T47D (cell line): ENCODE data around the gene POC1A.

Experiments used
- DNase-seq, 2 experiments: peaks; one replicate each; pipeline versions ENCODE4 v3.0.0 to v3.0.0-alpha.2; 2011 to 2012; ENCODE audit warnings: low read depth in 1 of 2, low spot score in 1 of 2
- JUND ChIP-seq: IDR thresholded peaks from 2 replicates; pipeline ENCODE4 v1.6.1; 2012; ENCODE audit warnings: low read depth
- in situ Hi-C: cut with HindIII; loops from 2 replicates; pipeline ENCODE4 v1.10.0; 2016; ENCODE audit warnings: low sequenced_read_pairs, low pct_unique_long_range_greater_than_20kb

Gene POC1A

DNA sequence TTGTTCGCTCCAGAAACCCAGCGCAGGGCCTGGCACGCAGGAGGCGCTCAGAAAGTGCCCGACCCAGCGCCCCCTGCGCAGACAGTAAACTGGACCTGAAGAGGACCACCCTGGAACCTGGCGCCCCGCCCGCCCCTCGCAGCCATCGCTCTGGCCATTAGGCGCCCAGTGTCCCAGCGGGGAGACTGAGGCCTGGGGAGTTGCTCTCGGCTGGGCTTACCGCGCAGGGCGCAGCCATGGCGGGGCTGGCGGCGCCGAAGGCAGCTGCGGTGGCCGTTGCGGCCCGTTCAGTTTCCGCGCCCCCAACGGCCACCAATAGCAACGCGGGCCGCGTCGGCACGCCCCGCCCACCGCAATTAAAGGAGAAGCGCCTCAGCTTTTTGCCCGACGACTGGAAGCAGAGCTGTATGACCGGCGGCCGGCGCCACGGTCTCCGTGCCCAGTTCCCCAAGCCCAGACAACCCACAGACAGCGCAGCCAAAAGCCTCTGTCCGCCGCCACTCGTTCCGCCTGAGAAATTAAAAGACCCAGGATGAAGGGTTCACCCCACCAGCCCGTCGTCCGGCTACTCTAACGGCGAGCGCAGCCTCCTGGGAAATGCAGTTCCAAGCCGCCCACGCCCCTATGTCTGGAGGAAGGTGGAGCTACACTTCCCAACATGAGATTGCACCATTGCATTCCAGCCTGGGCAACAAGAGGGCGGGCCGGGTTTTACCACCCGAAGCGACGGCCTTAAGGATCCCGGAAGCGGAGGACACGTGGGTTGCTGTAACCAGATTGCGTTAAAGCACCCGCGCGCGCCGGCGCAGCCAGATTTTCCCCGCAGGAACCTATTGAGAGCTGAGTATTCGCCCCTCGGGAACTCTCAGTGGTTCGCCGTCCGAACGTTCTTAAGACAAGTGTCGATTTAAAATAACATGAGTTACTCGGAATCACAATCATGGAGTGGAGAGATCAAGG, at the start of gene POC1A:
Gene POC1A (minus strand): TSS at position 289 of the 960 bp plus-strand sequence. CDS start 51 bp downstream, at position 238.
- in situ Hi-C loops: no loop called here
- TF ChIP-seq JUND: no peak
- DNase-seq: peak; percentile 69 to 97

DNA sequence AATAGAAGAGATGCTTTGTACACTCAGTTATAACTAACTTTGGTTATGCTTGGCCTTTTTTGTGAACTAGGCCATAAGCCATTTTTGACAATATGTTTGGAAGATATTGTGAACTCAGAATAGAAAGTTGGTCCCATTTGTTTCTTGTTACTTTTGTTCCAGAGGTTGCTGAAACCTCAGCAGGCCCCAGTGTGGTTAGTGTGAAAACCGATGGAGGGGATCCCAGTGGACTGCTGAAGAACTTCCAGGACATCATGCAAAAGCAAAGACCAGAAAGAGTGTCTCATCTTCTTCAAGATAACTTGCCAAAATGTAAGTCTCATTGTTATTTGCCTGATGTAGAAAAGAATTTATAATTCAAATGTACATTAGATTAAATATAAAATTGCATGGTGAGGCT, 49.5 kb upstream of the POC1A start:
- in situ Hi-C loops: no loop called here
- TF ChIP-seq JUND: no peak
- no peak for DNase-seq

GRCh38 chr3:52202384-52203077, 48.3 kb upstream of the POC1A start:
- in situ Hi-C loops: no loop called here
- TF ChIP-seq JUND: no peak
- DNase-seq: no peak

GRCh38 chr3:52200981-52201679, 46.9 kb upstream of the POC1A start:
- DNase-seq: no peak
- in situ Hi-C loops: no loop called here
- no peak for TF ChIP-seq JUND

DNA sequence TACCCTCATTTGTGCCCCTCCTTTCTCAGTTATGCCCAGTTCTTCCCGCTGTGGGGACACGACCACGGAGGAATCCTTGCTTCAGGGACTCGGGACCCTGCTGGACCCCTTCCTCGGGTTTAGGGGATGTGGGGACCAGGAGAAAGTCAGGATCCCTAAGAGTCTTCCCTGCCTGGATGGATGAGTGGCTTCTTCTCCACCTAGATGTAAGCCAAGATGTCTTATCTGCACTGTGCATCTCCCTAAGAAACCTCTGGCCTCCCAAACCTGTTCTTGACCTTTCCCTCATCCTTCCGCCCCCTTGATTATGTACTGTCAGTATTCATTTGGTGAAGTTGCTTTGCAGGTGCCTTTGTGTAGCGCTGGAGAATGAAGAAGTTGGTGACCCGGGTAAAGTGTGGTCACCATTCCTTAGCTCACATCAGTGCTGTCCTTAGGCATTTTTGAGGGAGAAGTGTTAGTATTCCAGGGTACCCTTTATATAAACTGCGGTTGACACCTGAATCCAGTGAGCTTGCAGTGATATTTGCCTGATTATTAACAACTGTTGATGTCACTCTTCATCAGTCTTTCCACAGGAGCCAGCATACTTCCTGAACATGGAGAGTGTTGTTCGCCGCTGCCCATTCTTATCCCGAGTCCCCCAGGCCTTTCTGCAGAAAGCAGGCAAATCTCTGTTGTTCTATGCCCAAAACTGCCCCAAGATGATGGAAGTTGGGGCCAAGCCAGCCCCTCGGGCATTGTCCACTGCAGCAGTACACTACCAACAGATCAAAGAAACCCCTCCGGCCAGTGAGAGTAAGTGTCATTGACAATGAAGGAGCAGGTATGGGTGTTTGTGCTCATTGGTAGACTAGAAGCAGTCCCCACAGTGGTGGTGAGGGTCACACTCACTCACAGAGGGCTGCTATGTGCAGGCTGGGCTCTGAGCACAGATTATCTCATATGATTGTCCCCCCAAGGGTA, 44.7 kb upstream of the POC1A start:
- in situ Hi-C loops: no loop called here
- no peak for DNase-seq
- no peak for TF ChIP-seq JUND

DNA sequence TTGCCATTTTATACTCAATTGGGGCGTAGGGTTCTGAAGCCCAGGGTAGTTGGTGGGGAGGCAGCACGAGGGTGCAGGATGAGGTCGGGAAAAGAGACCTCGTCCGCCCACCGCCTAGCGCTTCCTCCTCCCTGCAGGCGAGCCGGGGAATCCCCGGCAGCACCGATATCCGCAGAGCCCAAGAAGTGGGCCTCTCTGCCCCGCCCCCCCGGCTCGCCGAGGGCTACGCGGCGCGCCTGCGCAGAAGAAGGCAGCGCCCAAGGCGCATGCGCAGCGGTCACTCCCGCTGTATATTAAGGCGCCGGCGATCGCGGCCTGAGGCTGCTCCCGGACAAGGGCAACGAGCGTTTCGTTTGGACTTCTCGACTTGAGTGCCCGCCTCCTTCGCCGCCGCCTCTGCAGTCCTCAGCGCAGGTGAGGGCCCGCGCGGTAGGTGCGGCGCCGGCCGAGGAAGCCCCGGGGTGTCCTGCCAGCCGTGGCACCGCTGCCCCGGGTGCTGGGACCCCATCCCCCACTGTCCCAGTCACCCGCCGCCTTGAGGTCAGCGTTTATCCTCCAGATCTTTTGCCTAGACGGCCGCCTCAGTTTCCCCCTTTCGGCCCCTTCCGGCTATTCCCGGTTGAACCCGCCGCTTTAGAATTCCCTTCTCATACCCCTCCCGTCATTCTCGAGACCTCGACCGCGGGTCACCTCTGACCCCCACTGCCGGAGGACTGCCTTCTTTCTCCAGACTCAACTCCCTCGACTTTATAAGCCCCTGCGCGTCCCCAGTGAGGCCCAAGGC, 43.8 kb upstream of the POC1A start, which contains the start of gene ALAS1:
Gene ALAS1 (plus strand): TSS at position 319 of the 784 bp plus-strand sequence. CDS start 1,082 bp downstream, outside the sequence.
- in situ Hi-C loops: no loop called here
- TF ChIP-seq JUND: no peak
- DNase-seq: peak; percentile 76 to 88

- in situ Hi-C loops: no loop called here
- TF ChIP-seq JUND: no peak
- no peak for DNase-seq
These were observed 43.2 kb upstream of the POC1A start for GRCh38 chr3:52197499-52197841.

DNA sequence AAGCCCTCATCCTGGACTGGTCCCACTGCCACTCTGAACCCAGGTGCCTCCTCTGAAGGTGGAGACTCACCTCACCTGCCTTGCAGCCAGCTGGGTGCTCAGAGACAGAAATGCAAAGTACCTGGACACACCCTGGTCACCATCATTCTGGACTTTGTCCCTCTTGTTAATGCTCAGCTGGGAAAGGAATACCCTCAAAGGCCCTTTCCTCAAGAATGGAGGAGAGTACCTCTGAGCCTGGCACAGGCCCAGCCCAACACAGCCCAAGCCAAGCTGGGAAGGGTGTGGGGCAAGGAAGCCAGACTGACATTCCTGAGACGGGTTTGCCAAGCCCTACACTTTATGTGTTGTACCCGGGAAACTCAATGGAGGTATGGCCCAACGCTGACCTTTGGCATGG, 42.8 kb upstream of the POC1A start:
- in situ Hi-C loops: no loop called here
- DNase-seq: no peak
- no peak for TF ChIP-seq JUND

DNA sequence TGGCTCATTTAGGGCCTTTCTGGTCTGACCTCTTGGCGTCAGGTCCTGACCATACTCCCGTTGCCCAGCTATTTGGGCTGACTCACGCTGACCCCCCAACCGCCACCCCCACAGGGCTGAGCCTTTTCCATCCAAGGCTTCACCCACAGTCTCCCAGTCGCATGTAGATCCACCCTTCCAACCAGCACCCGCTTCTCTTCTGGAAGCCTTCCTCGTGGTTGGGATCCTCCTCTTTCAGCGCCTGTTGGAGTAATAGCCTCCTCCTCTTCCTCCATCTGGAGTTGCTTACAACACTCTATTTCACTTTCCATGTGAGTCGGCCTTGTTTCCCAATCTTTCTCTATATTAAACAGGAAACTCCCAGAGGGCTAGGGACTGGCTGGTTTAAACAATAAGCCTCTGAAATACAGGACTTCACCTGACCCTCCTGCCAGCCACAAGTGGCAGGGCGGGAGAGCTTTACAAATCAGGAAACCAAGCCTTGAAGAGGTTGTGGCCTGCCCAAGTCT, 41.7 kb upstream of the POC1A start:
- in situ Hi-C loops: no loop called here
- DNase-seq: no peak
- TF ChIP-seq JUND: no peak

GRCh38 chr3:52195291-52195597, 41.0 kb upstream of the POC1A start:
- TF ChIP-seq JUND: no peak
- no peak for DNase-seq
- in situ Hi-C loops: no loop called here

DNA sequence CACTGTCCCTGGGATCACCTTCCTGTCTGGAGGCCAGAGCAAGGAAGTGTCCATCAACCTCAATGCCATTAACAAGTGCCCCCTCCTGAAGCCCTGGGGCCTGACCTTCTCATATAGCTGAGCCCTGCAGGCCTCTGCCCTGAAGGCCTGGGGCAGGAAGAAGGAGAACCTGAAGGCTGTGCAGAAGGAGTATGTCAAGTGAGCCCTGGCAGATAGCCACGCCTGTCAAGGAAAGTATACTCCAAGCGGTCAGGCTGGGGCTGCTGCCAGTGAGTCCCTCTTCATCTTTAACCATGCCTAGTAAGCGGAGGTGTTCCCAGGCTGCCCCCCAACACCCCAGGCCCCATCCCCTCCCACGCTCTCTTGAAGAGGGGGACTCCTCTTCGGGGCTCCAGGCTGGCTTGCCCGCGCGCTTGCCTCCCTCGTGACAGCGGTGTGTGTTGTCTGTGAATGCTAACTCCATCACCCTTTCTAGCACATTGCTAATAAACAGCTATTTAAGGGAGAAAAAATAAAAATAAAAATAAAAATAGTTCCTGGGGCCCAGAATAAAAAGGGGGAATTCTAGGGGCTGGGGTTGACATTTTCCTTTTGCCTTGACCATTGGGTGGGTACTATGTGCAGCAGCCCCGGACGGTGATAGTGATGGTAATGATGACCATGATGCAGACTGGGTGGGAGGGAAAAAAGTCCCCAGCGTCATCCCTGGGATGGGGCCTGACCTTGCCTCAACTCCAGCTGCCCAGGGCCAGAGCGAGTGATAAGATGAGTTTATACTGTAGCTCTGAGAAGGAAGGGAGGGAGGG, 40.5 kb upstream of the POC1A start:
- in situ Hi-C loops: no loop called here
- no peak for TF ChIP-seq JUND
- DNase-seq: no peak
